LNCAP (cell line): ENCODE data around the gene PLA2G4B.

Experiments used
- CTCF ChIP-seq: fragments of 450-650 bp; IDR thresholded peaks from 2 replicates; pipeline ENCODE4 v1.5.1; 2017; ENCODE audit warnings: mild to moderate bottlenecking

Gene PLA2G4B

GRCh38 chr15:41849204-41849603, 10.6 kb downstream of the PLA2G4B start:
- TF ChIP-seq CTCF = no peak

- TF ChIP-seq CTCF = no peak
Observed at GRCh38 chr15:41849861-41850260, 11.2 kb downstream of the PLA2G4B start.

GRCh38 chr15:41850482-41851166, 12.0 kb downstream of the PLA2G4B start:
- no peak for TF ChIP-seq CTCF

GRCh38 chr15:41851167-41851523, 12.5 kb downstream of the PLA2G4B start:
- TF ChIP-seq CTCF = no peak

GRCh38 chr15:41851755-41852370, 13.2 kb downstream of the PLA2G4B start:
- TF ChIP-seq CTCF = no peak

- TF ChIP-seq CTCF = no peak
Observed at GRCh38 chr15:41852736-41853590, 14.3 kb downstream of the PLA2G4B start.

- TF ChIP-seq CTCF = no peak
Observed at GRCh38 chr15:41853831-41854230, 15.2 kb downstream of the PLA2G4B start.
